ENCODE measurements around the gene PARD3. TPM values are rescaled to one million over a fixed set of nuclear protein-coding genes. Genes with fewer than 3 reads are reported as not detected.
A peak's percentile ranks its signal among the peaks of the same experiment; 100 is the strongest.

The PARD3 gene
- total RNA-seq, 1 donor from 2014 or later = 22.9 TPM

GRCh38 chr10:34229917-34230316, 585.2 kb downstream of the PARD3 start:
- H3K27ac Mint-ChIP-seq (ENCODE audit: unreplicated experiment) = peak overlapping the region; percentile 75

DNA sequence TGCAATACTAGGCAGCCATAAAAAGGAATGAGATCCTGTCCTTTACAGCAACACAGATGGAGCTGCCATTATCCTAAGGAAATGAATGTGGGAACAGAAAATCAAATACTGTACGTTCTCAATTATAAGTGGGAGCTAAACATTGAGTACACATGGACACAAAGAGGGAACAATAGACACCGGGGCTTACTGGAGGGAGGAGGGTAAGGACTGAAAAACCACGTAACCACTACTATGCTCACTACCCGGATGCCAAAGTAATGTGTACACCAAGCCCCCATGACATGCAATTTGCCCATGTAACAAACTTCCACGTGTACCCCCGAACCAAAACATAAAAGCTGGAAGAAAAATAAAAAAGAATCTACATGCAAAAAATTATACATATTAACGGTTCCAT, 587.0 kb downstream of the PARD3 start:
- no peak overlapping the region for H3K27ac Mint-ChIP-seq (ENCODE audit: unreplicated experiment)
- TF ChIP-seq, protein P1, sequence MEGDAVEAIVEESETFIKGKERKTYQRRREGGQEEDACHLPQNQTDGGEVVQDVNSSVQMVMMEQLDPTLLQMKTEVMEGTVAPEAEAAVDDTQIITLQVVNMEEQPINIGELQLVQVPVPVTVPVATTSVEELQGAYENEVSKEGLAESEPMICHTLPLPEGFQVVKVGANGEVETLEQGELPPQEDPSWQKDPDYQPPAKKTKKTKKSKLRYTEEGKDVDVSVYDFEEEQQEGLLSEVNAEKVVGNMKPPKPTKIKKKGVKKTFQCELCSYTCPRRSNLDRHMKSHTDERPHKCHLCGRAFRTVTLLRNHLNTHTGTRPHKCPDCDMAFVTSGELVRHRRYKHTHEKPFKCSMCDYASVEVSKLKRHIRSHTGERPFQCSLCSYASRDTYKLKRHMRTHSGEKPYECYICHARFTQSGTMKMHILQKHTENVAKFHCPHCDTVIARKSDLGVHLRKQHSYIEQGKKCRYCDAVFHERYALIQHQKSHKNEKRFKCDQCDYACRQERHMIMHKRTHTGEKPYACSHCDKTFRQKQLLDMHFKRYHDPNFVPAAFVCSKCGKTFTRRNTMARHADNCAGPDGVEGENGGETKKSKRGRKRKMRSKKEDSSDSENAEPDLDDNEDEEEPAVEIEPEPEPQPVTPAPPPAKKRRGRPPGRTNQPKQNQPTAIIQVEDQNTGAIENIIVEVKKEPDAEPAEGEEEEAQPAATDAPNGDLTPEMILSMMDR (IDR thresholded peaks at IDR 0.05; ENCODE audit: partially characterized antibody, unreplicated experiment) = no peak
- DNase-seq = no peak
- H3K27me3 Mint-ChIP-seq (ENCODE audit: unreplicated experiment) = peaks cover 5% of the 10 kb centered on the region
- no peak overlapping the region for H3K4me3 Mint-ChIP-seq (ENCODE audit: unreplicated experiment)
- H3K9me3 Mint-ChIP-seq (ENCODE audit: unreplicated experiment) = peaks cover 10% of the 10 kb centered on the region
- H3K4me1 Mint-ChIP-seq (ENCODE audit: low read depth, unreplicated experiment) = peaks cover 35% of the 10 kb centered on the region
- H3K36me3 Mint-ChIP-seq (ENCODE audit: unreplicated experiment) = peaks cover 7% of the 10 kb centered on the region

More at GRCh38 chr10:34229917-34230316, 585.2 kb downstream of the PARD3 start:
- peaks cover 7% of the 10 kb centered on the region for H3K36me3 Mint-ChIP-seq (ENCODE audit: unreplicated experiment)
- no peak overlapping the region for H3K4me3 Mint-ChIP-seq (ENCODE audit: unreplicated experiment)
- DNase-seq = no peak
- peaks cover 8% of the 10 kb centered on the region for H3K9me3 Mint-ChIP-seq (ENCODE audit: unreplicated experiment)
- TF ChIP-seq, protein P1 (IDR thresholded peaks at IDR 0.05; ENCODE audit: partially characterized antibody, unreplicated experiment) = no peak
- peaks cover 34% of the 10 kb centered on the region for H3K4me1 Mint-ChIP-seq (ENCODE audit: low read depth, unreplicated experiment)
- peaks cover 5% of the 10 kb centered on the region for H3K27me3 Mint-ChIP-seq (ENCODE audit: unreplicated experiment)

GRCh38 chr10:34224639-34225038, 590.5 kb downstream of the PARD3 start:
- Mint-ChIP-seq H3K9me3 (ENCODE audit: unreplicated experiment) (peaks cover 2% of the 10 kb centered on the region), H3K4me1 (ENCODE audit: low read depth, unreplicated experiment) (peaks cover 25% of the 10 kb centered on the region), H3K27ac (ENCODE audit: unreplicated experiment) (peak overlapping the region; percentile 45), H3K4me3 (ENCODE audit: unreplicated experiment) (no peak overlapping the region), H3K27me3 (ENCODE audit: unreplicated experiment) (no peaks in the 10 kb centered on the region), H3K36me3 (ENCODE audit: unreplicated experiment) (peaks cover 7% of the 10 kb centered on the region)
- no peak for DNase-seq
- TF ChIP-seq, protein P1 (IDR thresholded peaks at IDR 0.05; ENCODE audit: partially characterized antibody, unreplicated experiment) = no peak

DNA sequence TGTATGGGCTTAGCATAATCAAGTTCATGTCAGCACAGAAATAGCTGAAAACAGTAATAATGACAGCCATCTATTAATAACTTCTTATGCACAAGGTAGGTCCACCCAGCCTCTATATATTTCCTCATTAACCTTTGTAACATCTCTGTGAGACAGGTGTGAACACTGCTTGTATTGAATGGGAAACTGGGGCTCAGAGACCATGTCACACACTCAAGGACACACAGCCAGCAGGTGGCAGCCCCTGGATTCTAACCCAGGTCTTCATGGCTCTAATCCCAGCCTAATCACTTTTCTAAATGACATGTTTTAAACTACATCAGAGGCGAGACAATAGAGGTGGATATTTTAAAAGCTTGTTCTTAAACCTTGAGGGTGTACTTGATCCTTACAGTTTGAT, 591.4 kb downstream of the PARD3 start:
- Mint-ChIP-seq H3K9me3 (ENCODE audit: unreplicated experiment) (peaks cover 2% of the 10 kb centered on the region), H3K4me3 (ENCODE audit: unreplicated experiment) (no peak overlapping the region), H3K27ac (ENCODE audit: unreplicated experiment) (no peak overlapping the region), H3K36me3 (ENCODE audit: unreplicated experiment) (peaks cover 7% of the 10 kb centered on the region), H3K27me3 (ENCODE audit: unreplicated experiment) (peaks cover under 1% of the 10 kb centered on the region), H3K4me1 (ENCODE audit: low read depth, unreplicated experiment) (peaks cover 22% of the 10 kb centered on the region)
- DNase-seq = no peak
- TF ChIP-seq, protein P1 (IDR thresholded peaks at IDR 0.05; ENCODE audit: partially characterized antibody, unreplicated experiment) = no peak

GRCh38 chr10:34222359-34222758, 592.7 kb downstream of the PARD3 start:
- TF ChIP-seq, protein P1 (IDR thresholded peaks at IDR 0.05; ENCODE audit: partially characterized antibody, unreplicated experiment) = no peak
- Mint-ChIP-seq H3K4me3 (ENCODE audit: unreplicated experiment) (no peak overlapping the region), H3K36me3 (ENCODE audit: unreplicated experiment) (peaks cover 7% of the 10 kb centered on the region), H3K27ac (ENCODE audit: unreplicated experiment) (no peak overlapping the region), H3K27me3 (ENCODE audit: unreplicated experiment) (peaks cover 4% of the 10 kb centered on the region), H3K4me1 (ENCODE audit: low read depth, unreplicated experiment) (peaks cover 25% of the 10 kb centered on the region), H3K9me3 (ENCODE audit: unreplicated experiment) (peaks cover 2% of the 10 kb centered on the region)
- no peak for DNase-seq
